H1 (cell line): ENCODE results near the gene UBTD2. TPM values are rescaled to one million over a fixed set of nuclear protein-coding genes. Genes with fewer than 3 reads are reported as not detected.

ENCODE experiments used
- CTCF ChIA-PET: fragments of 300-600 bp; sonication (Branson Sonifier 250); formaldehyde crosslinking; loops from one replicate; lab custom pipeline; 2021; ENCODE audit not compliant: partially characterized antibody; lab: Charles Lee
- POLR2A ChIA-PET: fragments of 300-600 bp; sonication (Branson Sonifier 250); formaldehyde crosslinking; loops from one replicate; lab custom pipeline; 2021; ENCODE audit warnings: inconsistent platforms; ENCODE audit not compliant: partially characterized antibody; lab: Charles Lee
- DNase-seq, 2 experiments: peaks; one replicate each; pipeline versions ENCODE4 v3.0.0 to v3.0.0-alpha.2; 2010 to 2022; ENCODE audit warnings: low spot score in 2 of 2, low read depth in 1 of 2, mixed read lengths in 1 of 2
- FAIRE-seq: peaks from 2 replicates; lab custom pipeline; 2011; peaks lifted over from hg19 to GRCh38; lab: Jason Lieb, UNC
- H2AFZ ChIP-seq: 2 replicates; pipeline ENCODE4 v1.8.1; 2012; ENCODE audit warnings: low read length, inconsistent platforms
- H2AK5ac ChIP-seq: 2 replicates; pipeline ENCODE4 v1.6.1; 2013; ENCODE audit warnings: low read depth, low read length
- H2BK120ac ChIP-seq: replicated peaks from 2 replicates; pipeline ENCODE3; 2013; ENCODE audit warnings: low read depth, low read length, inconsistent platforms
- H2BK12ac ChIP-seq: 2 replicates; pipeline ENCODE4 v1.6.1; 2013; ENCODE audit warnings: low read depth, low read length
- H2BK15ac ChIP-seq: 2 replicates; pipeline ENCODE4 v1.6.1; 2013; ENCODE audit warnings: low read length
- H2BK20ac ChIP-seq: 2 replicates; pipeline ENCODE4 v1.6.1; 2013; ENCODE audit warnings: low read length
- H2BK5ac ChIP-seq: 2 replicates; pipeline ENCODE4 v1.6.1; 2013; ENCODE audit warnings: low read depth, low read length
- H3K14ac ChIP-seq: 2 replicates; pipeline ENCODE4 v1.6.1; 2013; ENCODE audit warnings: inconsistent platforms; ENCODE audit not compliant: insufficient read length
- H3K18ac ChIP-seq: 2 replicates; pipeline ENCODE4 v1.6.1; 2013; ENCODE audit warnings: low read length; ENCODE audit errors: extremely low read depth
- H3K23ac ChIP-seq: 2 replicates; pipeline ENCODE4 v1.6.1; 2013; ENCODE audit warnings: inconsistent platforms; ENCODE audit not compliant: insufficient read length
- H3K23me2 ChIP-seq: 2 replicates; pipeline ENCODE4 v1.6.1; 2013; ENCODE audit warnings: low read depth, low read length
- H3K27ac ChIP-seq: 2 replicates; pipeline ENCODE4 v1.6.1; 2011; ENCODE audit warnings: low read depth, low read length, inconsistent platforms
- H3K27me3 ChIP-seq, 4 experiments: replicated peaks in 1 of 4; 1 replicate in 1 of 4; 2 replicates in 3 of 4; pipeline versions ENCODE4 v1.6.1 to v1.8.1; 2011 to 2013; ENCODE audit warnings: low read length in 3 of 4, mild to moderate bottlenecking in 3 of 4, inconsistent platforms in 2 of 4, mixed read lengths in 2 of 4, moderate library complexity in 1 of 4; ENCODE audit not compliant: control insufficient read depth in 3 of 4, insufficient read depth in 3 of 4; ENCODE audit errors: extremely low read depth in 1 of 4
- H3K36me3 ChIP-seq, 4 experiments: 2 replicates each; pipeline versions ENCODE4 v1.6.1 to v1.8.1; 2011 to 2013; ENCODE audit warnings: mild to moderate bottlenecking in 4 of 4, low read length in 3 of 4, moderate library complexity in 2 of 4, control low read depth in 1 of 4, inconsistent platforms in 1 of 4; ENCODE audit not compliant: insufficient read depth in 4 of 4, control insufficient read depth in 2 of 4
- H3K4ac ChIP-seq: replicated peaks from 2 replicates; pipeline ENCODE3; 2013; ENCODE audit warnings: low read length, low read depth, mixed read lengths, inconsistent platforms; ENCODE audit not compliant: insufficient read length
- H3K4me1 ChIP-seq, 4 experiments: replicated peaks in 1 of 4; 1 replicate in 1 of 4; 2 replicates in 3 of 4; pipeline versions ENCODE4 v1.6.1 to v1.8.1; 2011 to 2013; ENCODE audit warnings: low read length in 3 of 4, inconsistent platforms in 2 of 4, mixed read lengths in 1 of 4; ENCODE audit not compliant: insufficient read depth in 4 of 4, control insufficient read depth in 3 of 4
- H3K4me2 ChIP-seq, 2 experiments: 2 replicates each; pipeline versions ENCODE4 v1.6.1 to v1.8.1; 2011 to 2013; ENCODE audit warnings: low read depth in 2 of 2, low read length in 2 of 2, control low read depth in 1 of 2, inconsistent platforms in 1 of 2, mild to moderate bottlenecking in 1 of 2; ENCODE audit not compliant: insufficient read depth in 1 of 2
- H3K4me3 ChIP-seq, 4 experiments: fragments of 200-600, 300-600 bp in 1 of 4; sonication (generic), shearing (Covaris generic), sonication (Bioruptor Twin) in 1 of 4; 2 replicates each; pipeline versions ENCODE4 v1.5.1 to v1.8.1; 2011 to 2016; ENCODE audit warnings: low read length in 4 of 4, low read depth in 3 of 4, control low read depth in 2 of 4, inconsistent platforms in 2 of 4, mild to moderate bottlenecking in 2 of 4, mixed read lengths in 1 of 4, moderate library complexity in 1 of 4; ENCODE audit not compliant: insufficient read depth in 2 of 4; ENCODE audit errors: extremely low read depth in 1 of 4
- H3K56ac ChIP-seq: replicated peaks from 2 replicates; pipeline ENCODE3; 2013; ENCODE audit warnings: low read depth, mild to moderate bottlenecking, mixed read lengths, low read length, inconsistent platforms; ENCODE audit not compliant: insufficient read length
- H3K79me1 ChIP-seq: 2 replicates; pipeline ENCODE4 v1.6.1; 2013; ENCODE audit warnings: low read depth, low read length, control low read depth
- H3K79me2 ChIP-seq, 2 experiments: 2 replicates each; pipeline versions ENCODE4 v1.6.1 to v1.8.1; 2012 to 2013; ENCODE audit warnings: low read length in 2 of 2, mild to moderate bottlenecking in 2 of 2, inconsistent platforms in 1 of 2; ENCODE audit not compliant: insufficient read depth in 2 of 2, control insufficient read depth in 1 of 2
- H3K9ac ChIP-seq, 4 experiments: replicated peaks in 1 of 4; 1 replicate in 1 of 4; 2 replicates in 3 of 4; pipeline versions ENCODE4 v1.6.1 to v1.8.1; 2011 to 2013; ENCODE audit warnings: low read depth in 3 of 4, low read length in 3 of 4, control low read depth in 2 of 4, mild to moderate bottlenecking in 2 of 4, moderate library complexity in 2 of 4, inconsistent platforms in 1 of 4; ENCODE audit errors: extremely low read depth in 1 of 4
- H3K9me3 ChIP-seq, 2 experiments: 2 replicates each; pipeline versions ENCODE4 v1.6.1 to v1.8.1; 2012 to 2013; ENCODE audit warnings: mild to moderate bottlenecking in 2 of 2, moderate library complexity in 2 of 2, control low read depth in 1 of 2, inconsistent platforms in 1 of 2, low read depth in 1 of 2, low read length in 1 of 2, mixed read lengths in 1 of 2; ENCODE audit not compliant: insufficient read depth in 2 of 2
- H4K20me1 ChIP-seq, 2 experiments: replicated peaks in 1 of 2; 2 replicates each; pipeline versions ENCODE3 to v1.8.1; 2011 to 2013; ENCODE audit warnings: inconsistent platforms in 2 of 2, low read length in 2 of 2, mild to moderate bottlenecking in 1 of 2; ENCODE audit not compliant: insufficient read depth in 2 of 2, control insufficient read depth in 1 of 2
- H4K5ac ChIP-seq: 2 replicates; pipeline ENCODE4 v1.6.1; 2013; ENCODE audit warnings: low read length, low read depth, mixed read lengths, inconsistent platforms; ENCODE audit not compliant: insufficient read length
- H4K8ac ChIP-seq: 2 replicates; pipeline ENCODE4 v1.8.0; 2013; ENCODE audit warnings: mild to moderate bottlenecking, moderate library complexity, low read length, inconsistent platforms; ENCODE audit not compliant: insufficient read depth; ENCODE audit errors: extremely low read depth
- H4K91ac ChIP-seq: replicated peaks from 2 replicates; pipeline ENCODE3; 2013; ENCODE audit warnings: low read length, mixed read lengths, inconsistent platforms; ENCODE audit not compliant: insufficient read length
- BACH1 ChIP-seq: IDR thresholded peaks from 2 replicates; pipeline ENCODE4 v1.6.1; 2012; ENCODE audit warnings: low read length, improper control_type of control experiment
- BCL11A ChIP-seq, 2 experiments: IDR thresholded peaks; one replicate each; pipeline ENCODE4 v1.6.1; 2011; ENCODE audit warnings: low read depth in 2 of 2, low read length in 2 of 2, mild to moderate bottlenecking in 2 of 2
- CBX5 ChIP-seq: fragments of 300-800, 300-1000 bp; sonication (generic); IDR thresholded peaks from 2 replicates; pipeline ENCODE4 v1.7.1; 2016; ENCODE audit warnings: antibody characterized with exemption, low read length, low read depth
- CTBP2 ChIP-seq: IDR thresholded peaks from 2 replicates; pipeline ENCODE4 v1.7.0; 2011; ENCODE audit warnings: borderline replicate concordance, mild to moderate bottlenecking, moderate library complexity, mixed read lengths, low read length; ENCODE audit not compliant: insufficient read depth, insufficient read length
- GABPA ChIP-seq: IDR thresholded peaks from 2 replicates; pipeline ENCODE4 v1.6.1; 2011; ENCODE audit warnings: mild to moderate bottlenecking, low read length, moderate library complexity, borderline replicate concordance; ENCODE audit not compliant: insufficient read depth
- GTF2F1 ChIP-seq: IDR thresholded peaks from 2 replicates; pipeline ENCODE4 v1.6.1; 2012; ENCODE audit warnings: low read depth, low read length, improper control_type of control experiment, borderline replicate concordance
- JUND ChIP-seq: IDR thresholded peaks from 2 replicates; pipeline ENCODE4 v1.6.1; 2011; ENCODE audit warnings: mild to moderate bottlenecking, improper control_type of control experiment, low read length
- NANOG ChIP-seq: IDR thresholded peaks from 2 replicates; pipeline ENCODE4 v1.6.1; 2011; ENCODE audit warnings: low read length, low read depth, mild to moderate bottlenecking, inconsistent platforms; ENCODE audit not compliant: insufficient read depth, poor library complexity, severe bottlenecking
- NRF1 ChIP-seq: IDR thresholded peaks from 2 replicates; pipeline ENCODE4 v1.6.1; 2011; ENCODE audit warnings: mild to moderate bottlenecking, low read depth, low read length, improper control_type of control experiment
- TAF7 ChIP-seq: optimal IDR thresholded peaks from 2 replicates; pipeline ENCODE3; 2011; ENCODE audit warnings: low read depth, mild to moderate bottlenecking, inconsistent platforms, low read length, moderate library complexity, borderline replicate concordance
- WGBS, 2 experiments: shearing (Covaris generic) in 1 of 2; methylation state at CpG; one replicate each; pipeline versions ENCODE4 v1.1.6 to v1.1.7; 2013 to 2015; ENCODE audit warnings: low lambda C conversion rate in 2 of 2, mixed read lengths in 2 of 2, inconsistent platforms in 1 of 2, low coverage in 1 of 2, missing lambda C conversion rate in 1 of 2; ENCODE audit not compliant: insufficient replicate concordance in 2 of 2, insufficient coverage in 1 of 2, insufficient read length in 1 of 2; ENCODE audit errors: extremely low coverage in 1 of 2, missing lambda C conversion rate in 1 of 2; 5-methylcytosine and 5-hydroxymethylcytosine counted together
- polyA plus RNA-seq, 7 experiments: library from polyadenylated mRNA; depleted of rRNA in 3 of 7; stranded (reverse) in 5 of 7; unstranded in 2 of 7; fragments of >200 nt in 5 of 7; fragments of 200-250 nt in 2 of 7; gene quantifications; 1 replicate in 5 of 7; 2 replicates in 1 of 7; 4 replicates in 1 of 7; pipeline versions ENCODE4 v1.2.1 to v1.2.3, GENCODE V29; 2011 to 2013; ENCODE audit warnings: missing spikeins in 2 of 7, mixed read lengths in 2 of 7
- total RNA-seq: library from RNA; stranded (reverse); fragmentation: NEBNext Ultra II Directional; extraction: Animal tissue kit (Norgen Biotek cat#: 25700); gene quantifications from 2 replicates; pipeline ENCODE4 v1.2.1, GENCODE V29; 2021
- TF ChIP-seq, protein P1 (sequence below): IDR thresholded peaks from 2 replicates; pipeline ENCODE4 v1.6.1; 2011; ENCODE audit warnings: low read length, improper control_type of control experiment
- TF ChIP-seq, protein P2 (sequence below): IDR thresholded peaks from 2 replicates; pipeline ENCODE4 v1.6.1; 2011; ENCODE audit warnings: low read depth, mild to moderate bottlenecking, low read length; ENCODE audit not compliant: insufficient read depth

UBTD2 gene
- total and polyA plus RNA-seq, 2 of the 8 experiments (the other 6 are each of a cell fraction or from before 2014, with no cell fraction given), result 14.5 to 39.2 TPM

DNA sequence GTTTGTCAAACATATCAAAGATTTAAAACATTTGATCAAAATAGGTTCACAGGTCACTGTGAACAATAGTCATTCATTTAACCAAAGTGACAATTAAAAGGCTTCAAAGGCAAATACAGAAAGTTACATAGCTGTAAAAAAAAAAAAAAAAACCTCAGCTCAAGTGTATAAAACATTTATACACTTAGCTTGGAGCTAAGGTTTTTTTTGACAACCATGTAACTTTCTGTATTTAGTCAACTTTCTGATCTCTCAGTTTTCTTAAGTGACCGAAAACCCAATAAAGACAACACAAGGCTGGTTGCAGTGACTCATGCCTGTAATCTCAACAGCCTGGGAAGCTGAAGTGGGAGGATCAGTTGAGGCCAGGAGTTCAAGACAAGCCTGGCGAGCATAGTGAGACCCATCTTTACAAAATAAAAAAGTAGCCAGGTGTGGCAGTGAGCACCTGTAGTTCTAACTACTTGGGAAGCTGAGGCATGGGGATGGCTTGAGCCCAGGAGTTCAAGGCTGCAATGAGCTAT is 16.4 kb upstream of the UBTD2 start:
- Histone ChIP-seq H2BK120ac (no peak overlapping the region), H4K91ac (no peak overlapping the region), H4K20me1 (no peaks in the 10 kb centered on the region), H2BK12ac (no peak overlapping the region), H3K36me3 (no peaks in the 10 kb centered on the region), H2BK20ac (no peak overlapping the region), H3K4ac (no peak overlapping the region), H3K9ac (no peak overlapping the region), H2AK5ac (no peak overlapping the region), H3K23me2 (no peaks in the 10 kb centered on the region), H3K14ac (no peak overlapping the region), H4K8ac (no peak overlapping the region), H3K79me2 (no peaks in the 10 kb centered on the region), H3K79me1 (no peaks in the 10 kb centered on the region), H3K4me3 (no peak overlapping the region), H3K18ac (no peak overlapping the region), H2BK5ac (no peak overlapping the region), H4K5ac (no peak overlapping the region), H2BK15ac (no peak overlapping the region), H3K4me1 (no peaks in the 10 kb centered on the region), H3K56ac (no peak overlapping the region), H3K27me3 (no peaks in the 10 kb centered on the region), H2AFZ (no peak overlapping the region), H3K23ac (no peak overlapping the region), H3K27ac (no peak overlapping the region), H3K9me3 (no peaks in the 10 kb centered on the region), H3K4me2 (no peak overlapping the region)
- 82% methylated on average over 2 of the region's 2 CpGs; no CpG with 5 or more reads in 1 of the 2 experiments for WGBS, 2 experiments
- DNase-seq, result no peak
- CTCF ChIA-PET, result interaction anchor here (1.8 kb wide), 1 partner anchor 254 kb away, joined by 4 read pairs; no protein-coding TSS in a partner anchor
- FAIRE-seq, result no peak
- POLR2A ChIA-PET, result no interaction called here
- TF ChIP-seq, protein P1, sequence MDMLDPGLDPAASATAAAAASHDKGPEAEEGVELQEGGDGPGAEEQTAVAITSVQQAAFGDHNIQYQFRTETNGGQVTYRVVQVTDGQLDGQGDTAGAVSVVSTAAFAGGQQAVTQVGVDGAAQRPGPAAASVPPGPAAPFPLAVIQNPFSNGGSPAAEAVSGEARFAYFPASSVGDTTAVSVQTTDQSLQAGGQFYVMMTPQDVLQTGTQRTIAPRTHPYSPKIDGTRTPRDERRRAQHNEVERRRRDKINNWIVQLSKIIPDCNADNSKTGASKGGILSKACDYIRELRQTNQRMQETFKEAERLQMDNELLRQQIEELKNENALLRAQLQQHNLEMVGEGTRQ, result no peak
- TF ChIP-seq BCL11A (IDR thresholded peaks at IDR 0.05; ENCODE audit: low read depth in 2 of 2, low read length in 2 of 2) (no peak), CBX5 (no peak), GTF2F1 (no peak), CTBP2 (no peak), NRF1 (no peak), BACH1 (no peak), TAF7 (no peak), GABPA (no peak), JUND (no peak), NANOG (no peak)
- TF ChIP-seq, protein P2, sequence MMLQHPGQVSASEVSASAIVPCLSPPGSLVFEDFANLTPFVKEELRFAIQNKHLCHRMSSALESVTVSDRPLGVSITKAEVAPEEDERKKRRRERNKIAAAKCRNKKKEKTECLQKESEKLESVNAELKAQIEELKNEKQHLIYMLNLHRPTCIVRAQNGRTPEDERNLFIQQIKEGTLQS, result no peak
